Fibroblast of lung (primary cell): ENCODE measurements around the gene GRK6. TPM values are rescaled to one million over a fixed set of nuclear protein-coding genes. Genes with fewer than 3 reads are reported as not detected.

ENCODE experiments used
- DNase-seq, 2 donors: peaks; one replicate each; pipeline versions ENCODE4 v3.0.0 to v3.0.0-alpha.2; 2010; ENCODE audit warnings: low read depth in 2 of 2
- H2AFZ ChIP-seq: 2 replicates; pipeline ENCODE4 v1.5.1; 2012; ENCODE audit warnings: low read length, control low read depth, inconsistent platforms
- H3K27ac ChIP-seq: 2 replicates; pipeline ENCODE4 v1.5.1; 2011; ENCODE audit warnings: low read length, control low read depth; ENCODE audit not compliant: insufficient read depth
- H3K27me3 ChIP-seq: 2 replicates; pipeline ENCODE4 v1.5.1; 2011; ENCODE audit warnings: mild to moderate bottlenecking, low read length; ENCODE audit not compliant: control insufficient read depth, insufficient read depth
- H3K36me3 ChIP-seq: 2 replicates; pipeline ENCODE4 v1.5.1; 2011; ENCODE audit warnings: low read length; ENCODE audit not compliant: control insufficient read depth, insufficient read depth
- H3K4me1 ChIP-seq: 2 replicates; pipeline ENCODE4 v1.5.1; 2011; ENCODE audit warnings: low read length; ENCODE audit not compliant: control insufficient read depth, insufficient read depth; ENCODE audit errors: extremely low read depth
- H3K4me2 ChIP-seq: 2 replicates; pipeline ENCODE4 v1.5.1; 2011; ENCODE audit warnings: low read length, control low read depth; ENCODE audit not compliant: insufficient read depth; ENCODE audit errors: extremely low read depth
- H3K4me3 ChIP-seq, 4 experiments: fragments of 200-600 bp in 1 of 4; sonication (generic) in 1 of 4; replicated peaks in 1 of 4; 2 replicates each; pipeline ENCODE4 v1.5.1; 2011 to 2016; ENCODE audit warnings: low read length in 4 of 4, low read depth in 3 of 4, mild to moderate bottlenecking in 3 of 4, control low read depth in 2 of 4, inconsistent platforms in 1 of 4, mixed read lengths in 1 of 4; ENCODE audit not compliant: insufficient read depth in 1 of 4; ENCODE audit errors: control extremely low read depth in 1 of 4
- H3K79me2 ChIP-seq: 2 replicates; pipeline ENCODE4 v1.5.1; 2012; ENCODE audit warnings: mild to moderate bottlenecking, low read length, inconsistent platforms; ENCODE audit not compliant: control insufficient read depth, insufficient read depth
- H3K9ac ChIP-seq: 2 replicates; pipeline ENCODE4 v1.5.1; 2011; ENCODE audit warnings: mild to moderate bottlenecking, low read length, control low read depth; ENCODE audit not compliant: insufficient read depth
- H3K9me3 ChIP-seq: 2 replicates; pipeline ENCODE4 v1.5.1; 2012; ENCODE audit warnings: low read depth, low read length; ENCODE audit not compliant: control insufficient read depth, insufficient read depth
- H4K20me1 ChIP-seq: 2 replicates; pipeline ENCODE4 v1.5.1; 2011; ENCODE audit warnings: low read length; ENCODE audit not compliant: control insufficient read depth, insufficient read depth; ENCODE audit errors: extremely low read depth
- EZH2 ChIP-seq: IDR thresholded peaks from 2 replicates; pipeline ENCODE4 v1.5.1; 2012; ENCODE audit warnings: low read length, control low read depth, mild to moderate bottlenecking; ENCODE audit errors: missing control alignments
- polyA plus RNA-seq, 2 donors: library from polyadenylated mRNA; depleted of rRNA in 1 of 2; stranded (reverse) in 1 of 2; unstranded in 1 of 2; fragments of >200 nt; gene quantifications; 2 replicates each; pipeline ENCODE4 v1.2.1, GENCODE V29; 2011 to 2012; ENCODE audit warnings: missing spikeins in 1 of 2
- total RNA-seq: library from RNA; depleted of rRNA; stranded (reverse); fragments of >200 nt; gene quantifications from 2 replicates; pipeline ENCODE4 v1.2.1, GENCODE V29; 2014
- TF ChIP-seq, protein P1 (sequence below), 2 donors: IDR thresholded peaks in 1 of 2; conservative IDR thresholded peaks in 1 of 2; 1 replicate in 1 of 2; 2 replicates in 1 of 2; pipeline ENCODE4 v1.5.1; 2011 to 2012; ENCODE audit warnings: low read length in 2 of 2, control low read depth in 1 of 2, inconsistent platforms in 1 of 2, low read depth in 1 of 2, mild to moderate bottlenecking in 1 of 2

Gene GRK6
- total and polyA plus RNA-seq, 2 donors (not counting 1 experiment from before 2014, with no cell fraction given) = 15.0 to 15.8 TPM

GRCh38 chr5:177386542-177386941 is 39.9 kb upstream of the GRK6 start:
- H3K79me2 ChIP-seq = no peaks in the 10 kb centered on the region
- no peak overlapping the region for H3K27ac ChIP-seq
- DNase-seq = no peak
- no peak overlapping the region for H2AFZ ChIP-seq
- no peak overlapping the region for H3K9ac ChIP-seq
- H3K36me3 ChIP-seq = no peaks in the 10 kb centered on the region
- peaks cover 18% of the 10 kb centered on the region for H3K27me3 ChIP-seq
- H3K9me3 ChIP-seq = no peaks in the 10 kb centered on the region
- no peaks in the 10 kb centered on the region for H4K20me1 ChIP-seq
- no peak for TF ChIP-seq EZH2
- TF ChIP-seq, protein P1, sequence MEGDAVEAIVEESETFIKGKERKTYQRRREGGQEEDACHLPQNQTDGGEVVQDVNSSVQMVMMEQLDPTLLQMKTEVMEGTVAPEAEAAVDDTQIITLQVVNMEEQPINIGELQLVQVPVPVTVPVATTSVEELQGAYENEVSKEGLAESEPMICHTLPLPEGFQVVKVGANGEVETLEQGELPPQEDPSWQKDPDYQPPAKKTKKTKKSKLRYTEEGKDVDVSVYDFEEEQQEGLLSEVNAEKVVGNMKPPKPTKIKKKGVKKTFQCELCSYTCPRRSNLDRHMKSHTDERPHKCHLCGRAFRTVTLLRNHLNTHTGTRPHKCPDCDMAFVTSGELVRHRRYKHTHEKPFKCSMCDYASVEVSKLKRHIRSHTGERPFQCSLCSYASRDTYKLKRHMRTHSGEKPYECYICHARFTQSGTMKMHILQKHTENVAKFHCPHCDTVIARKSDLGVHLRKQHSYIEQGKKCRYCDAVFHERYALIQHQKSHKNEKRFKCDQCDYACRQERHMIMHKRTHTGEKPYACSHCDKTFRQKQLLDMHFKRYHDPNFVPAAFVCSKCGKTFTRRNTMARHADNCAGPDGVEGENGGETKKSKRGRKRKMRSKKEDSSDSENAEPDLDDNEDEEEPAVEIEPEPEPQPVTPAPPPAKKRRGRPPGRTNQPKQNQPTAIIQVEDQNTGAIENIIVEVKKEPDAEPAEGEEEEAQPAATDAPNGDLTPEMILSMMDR (conservative IDR thresholded peaks at IDR 0.05 in 1 of 2, IDR thresholded peaks at IDR 0.05 in 1 of 2; ENCODE audit: low read depth in 1 of 2, low read length in 2 of 2) = no peak
- H3K4me1 ChIP-seq = peaks cover 17% of the 10 kb centered on the region
- H3K4me2 ChIP-seq = no peak overlapping the region
- H3K4me3 ChIP-seq = no peak overlapping the region

DNA sequence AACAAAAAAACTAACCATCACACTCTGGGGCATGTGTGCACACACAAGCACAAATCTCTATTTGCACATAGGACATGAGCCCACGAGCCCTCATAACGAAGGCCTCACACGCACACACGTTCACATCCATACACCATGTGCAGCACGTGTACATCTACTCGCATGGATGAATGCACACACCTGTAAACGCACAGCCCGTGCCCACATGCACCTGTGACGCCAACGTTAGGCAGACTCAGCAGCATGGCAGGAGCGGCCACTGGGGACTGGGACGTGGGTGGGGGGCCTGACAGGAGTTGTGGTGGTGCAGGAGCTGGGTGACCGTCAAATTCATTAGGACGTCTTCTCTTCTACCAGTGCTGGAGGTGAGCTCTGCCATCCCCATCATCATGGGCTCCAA is 39.1 kb upstream of the GRK6 start:
- H3K4me2 ChIP-seq = no peak overlapping the region
- H3K79me2 ChIP-seq = no peaks in the 10 kb centered on the region
- no peak overlapping the region for H3K9ac ChIP-seq
- no peaks in the 10 kb centered on the region for H3K36me3 ChIP-seq
- no peak for DNase-seq
- peaks cover 15% of the 10 kb centered on the region for H3K27me3 ChIP-seq
- peaks cover 17% of the 10 kb centered on the region for H3K4me1 ChIP-seq
- H3K4me3 ChIP-seq = no peak overlapping the region
- no peak overlapping the region for H3K27ac ChIP-seq
- no peaks in the 10 kb centered on the region for H3K9me3 ChIP-seq
- H2AFZ ChIP-seq = no peak overlapping the region
- no peaks in the 10 kb centered on the region for H4K20me1 ChIP-seq
- no peak for TF ChIP-seq EZH2
- TF ChIP-seq, protein P1 (conservative IDR thresholded peaks at IDR 0.05 in 1 of 2, IDR thresholded peaks at IDR 0.05 in 1 of 2; ENCODE audit: low read depth in 1 of 2, low read length in 2 of 2) = no peak

GRCh38 chr5:177388521-177389052 is 37.9 kb upstream of the GRK6 start:
- Histone ChIP-seq H3K9ac (no peak overlapping the region), H3K27me3 (peaks cover 8% of the 10 kb centered on the region), H3K9me3 (no peaks in the 10 kb centered on the region), H3K36me3 (no peaks in the 10 kb centered on the region), H3K27ac (no peak overlapping the region), H2AFZ (no peak overlapping the region), H4K20me1 (no peaks in the 10 kb centered on the region), H3K4me2 (no peak overlapping the region), H3K79me2 (no peaks in the 10 kb centered on the region), H3K4me3 (no peak overlapping the region), H3K4me1 (peaks cover 17% of the 10 kb centered on the region)
- TF ChIP-seq, protein P1 (conservative IDR thresholded peaks at IDR 0.05 in 1 of 2, IDR thresholded peaks at IDR 0.05 in 1 of 2; ENCODE audit: low read depth in 1 of 2, low read length in 2 of 2) = no peak
- TF ChIP-seq EZH2 = no peak
- no peak for DNase-seq
